ENCODE data around the gene MRPL51. TPM values are rescaled to one million over a fixed set of nuclear protein-coding genes. Genes with fewer than 3 reads are reported as not detected.

The MRPL51 gene
- total and polyA plus RNA-seq, 2 of the 8 experiments (the other 6 are each of a cell fraction or from before 2014, with no cell fraction given): 119 to 331 TPM

DNA sequence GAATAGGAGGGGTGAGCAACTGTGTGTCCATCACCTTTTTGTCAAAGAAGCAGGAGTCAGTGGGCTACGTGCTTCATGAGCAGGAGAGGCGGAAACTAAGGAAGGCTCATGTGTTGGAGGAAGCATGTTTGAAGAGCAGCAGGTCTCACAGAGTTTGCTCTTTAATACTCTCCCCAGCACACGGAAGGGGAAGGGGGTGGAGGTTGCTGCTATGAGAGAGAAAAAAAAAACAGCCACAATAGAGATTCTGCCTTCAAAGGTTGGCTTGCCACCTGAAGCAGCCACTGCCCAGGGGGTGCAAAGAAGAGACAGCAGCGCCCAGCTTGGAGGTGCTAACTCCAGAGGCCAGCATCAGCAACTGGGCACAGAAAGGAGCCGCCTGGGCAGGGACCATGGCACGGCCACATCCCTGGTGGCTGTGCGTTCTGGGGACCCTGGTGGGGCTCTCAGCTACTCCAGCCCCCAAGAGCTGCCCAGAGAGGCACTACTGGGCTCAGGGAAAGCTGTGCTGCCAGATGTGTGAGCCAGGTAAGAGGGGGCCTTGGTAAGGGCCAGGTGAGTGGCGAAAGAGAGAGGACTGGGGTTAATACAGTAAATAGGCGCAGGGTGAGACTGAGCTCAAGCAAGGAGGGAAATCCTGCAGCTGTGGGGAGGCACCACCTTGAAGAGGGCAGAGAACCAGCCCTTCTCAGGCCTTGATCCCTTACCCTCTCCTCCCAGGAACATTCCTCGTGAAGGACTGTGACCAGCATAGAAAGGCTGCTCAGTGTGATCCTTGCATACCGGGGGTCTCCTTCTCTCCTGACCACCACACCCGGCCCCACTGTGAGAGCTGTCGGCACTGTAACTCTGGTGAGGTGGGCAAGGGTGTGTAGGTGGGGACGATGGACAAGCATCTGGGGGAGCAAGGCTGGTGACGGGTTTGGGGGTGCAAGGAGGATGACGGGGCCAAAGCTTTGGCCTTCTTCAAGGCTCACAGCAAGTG, 48.1 kb downstream of the MRPL51 start, which contains the start of gene CD27 (continued):
- no peak for TF ChIP-seq ASH2L (IDR thresholded peaks at IDR 0.05; ENCODE audit: low read length)
- no peak for TF ChIP-seq NANOG (IDR thresholded peaks at IDR 0.05; ENCODE audit: insufficient read depth, low read depth, low read length, poor library complexity, severe bottlenecking)
- TF ChIP-seq BCL11A (IDR thresholded peaks at IDR 0.05; ENCODE audit: low read depth in 2 of 2, low read length in 2 of 2): no peak
- TF ChIP-seq, protein P1, sequence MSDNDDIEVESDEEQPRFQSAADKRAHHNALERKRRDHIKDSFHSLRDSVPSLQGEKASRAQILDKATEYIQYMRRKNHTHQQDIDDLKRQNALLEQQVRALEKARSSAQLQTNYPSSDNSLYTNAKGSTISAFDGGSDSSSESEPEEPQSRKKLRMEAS (IDR thresholded peaks at IDR 0.05): no peak
- no peak for TF ChIP-seq RBBP5 (IDR thresholded peaks at IDR 0.05; ENCODE audit: borderline replicate concordance, low read depth, low read length)
- no peak for TF ChIP-seq JUND (IDR thresholded peaks at IDR 0.05; ENCODE audit: low read length)
- TF ChIP-seq EZH2 (IDR thresholded peaks at IDR 0.05; ENCODE audit: low read depth, low read length, severe bottlenecking): no peak
- no peak for TF ChIP-seq EGR1 (IDR thresholded peaks at IDR 0.05; ENCODE audit: borderline replicate concordance, low read depth, low read length)

Data from H1 (cell line).